Neutrophil (primary cell): ENCODE data around the gene SPDYE17.
"Not testable (repeated sequence)": the region's sequence is repeated elsewhere in the genome, so short reads cannot be mapped to it uniquely, and the experiment has no call there.

Experiments used
- H3K27ac ChIP-seq: fragments of 200-600 bp; sonication (generic); 2 replicates; pipeline ENCODE4 v1.5.1; 2016; ENCODE audit warnings: mild to moderate bottlenecking, moderate library complexity
- H3K27me3 ChIP-seq: fragments of 200-600 bp; sonication (generic); 2 replicates; pipeline ENCODE4 v1.6.0; 2016; ENCODE audit warnings: mild to moderate bottlenecking
- H3K36me3 ChIP-seq: fragments of 200-600 bp; sonication (generic); 2 replicates; pipeline ENCODE4 v1.5.1; 2017
- H3K4me1 ChIP-seq, 2 experiments: fragments of 200-600 bp in 1 of 2; sonication (generic) in 1 of 2; 1 replicate in 1 of 2; 2 replicates in 1 of 2; pipeline versions ENCODE4 v1.5.1 to v1.6.1; 2013 to 2016; ENCODE audit warnings: low read depth in 1 of 2, low read length in 1 of 2, mild to moderate bottlenecking in 1 of 2, moderate library complexity in 1 of 2; ENCODE audit not compliant: control insufficient read depth in 1 of 2, insufficient read depth in 1 of 2
- H3K4me3 ChIP-seq, 2 experiments: fragments of 200-600 bp in 1 of 2; sonication (generic) in 1 of 2; 1 replicate in 1 of 2; 2 replicates in 1 of 2; pipeline ENCODE4 v1.5.1; 2013 to 2016; ENCODE audit warnings: low read depth in 1 of 2, low read length in 1 of 2, mild to moderate bottlenecking in 1 of 2, moderate library complexity in 1 of 2
- H3K9me3 ChIP-seq: fragments of 200-600 bp; sonication (generic); 2 replicates; pipeline ENCODE4 v1.5.1; 2016
- CTCF ChIP-seq: fragments of 200-600 bp; sonication (generic); IDR thresholded peaks from 2 replicates; pipeline ENCODE4 v1.5.1; 2016; ENCODE audit warnings: antibody characterized with exemption

SPDYE17 gene

GRCh38 chr7:77006127-77007110 is 25.7 kb downstream of the SPDYE17 start:
- H3K4me3 ChIP-seq, H3K9me3 ChIP-seq, H3K27me3 ChIP-seq, H3K27ac ChIP-seq, H3K4me1 ChIP-seq: not testable (repeated sequence)
- peaks cover 23% of the 10 kb centered on the region for H3K36me3 ChIP-seq

GRCh38 chr7:77005461-77006057 is 26.6 kb downstream of the SPDYE17 start:
- H3K4me3 ChIP-seq, H3K27me3 ChIP-seq, H3K4me1 ChIP-seq, H3K27ac ChIP-seq, H3K9me3 ChIP-seq: not testable (repeated sequence)
- peaks cover 23% of the 10 kb centered on the region for H3K36me3 ChIP-seq

GRCh38 chr7:77004151-77004550 is 28.0 kb downstream of the SPDYE17 start:
- not testable (repeated sequence) for H3K4me1 ChIP-seq, H3K27me3 ChIP-seq, H3K27ac ChIP-seq, H3K4me3 ChIP-seq, H3K9me3 ChIP-seq
- H3K36me3 ChIP-seq = peaks cover 23% of the 10 kb centered on the region

- H3K4me3 ChIP-seq, H3K27me3 ChIP-seq, H3K9me3 ChIP-seq, H3K4me1 ChIP-seq, H3K27ac ChIP-seq: not testable (repeated sequence)
- H3K36me3 ChIP-seq = peaks cover 23% of the 10 kb centered on the region
Measured at GRCh38 chr7:77003241-77003640, 28.9 kb downstream of the SPDYE17 start.

- H3K4me1 ChIP-seq, H3K4me3 ChIP-seq, H3K9me3 ChIP-seq: not testable (repeated sequence)
Measured at GRCh38 chr7:77002678-77003233, 29.4 kb downstream of the SPDYE17 start.

GRCh38 chr7:77002104-77002503 is 30.1 kb downstream of the SPDYE17 start:
- H3K27me3 ChIP-seq, H3K27ac ChIP-seq, H3K4me1 ChIP-seq, H3K9me3 ChIP-seq, H3K4me3 ChIP-seq: not testable (repeated sequence)
- peaks cover 23% of the 10 kb centered on the region for H3K36me3 ChIP-seq

More at GRCh38 chr7:77002678-77003233, 29.4 kb downstream of the SPDYE17 start:
- not testable (repeated sequence) for H3K27me3 ChIP-seq, H3K27ac ChIP-seq
- peaks cover 23% of the 10 kb centered on the region for H3K36me3 ChIP-seq

GRCh38 chr7:76999474-77000107 is 32.6 kb downstream of the SPDYE17 start:
- H3K27me3 ChIP-seq, H3K9me3 ChIP-seq, H3K4me3 ChIP-seq, H3K4me1 ChIP-seq, H3K27ac ChIP-seq: not testable (repeated sequence)
- peaks cover 17% of the 10 kb centered on the region for H3K36me3 ChIP-seq

GRCh38 chr7:76998764-76999450 is 33.3 kb downstream of the SPDYE17 start:
- H3K27ac ChIP-seq, H3K4me1 ChIP-seq, H3K27me3 ChIP-seq: not testable (repeated sequence)

GRCh38 chr7:76998285-76998589 is 33.9 kb downstream of the SPDYE17 start:
- Histone ChIP-seq H3K27ac (no peak overlapping the region), H3K27me3 (no peaks in the 10 kb centered on the region), H3K36me3 (peaks cover 22% of the 10 kb centered on the region), H3K4me3 (no peak overlapping the region), H3K4me1 (no peaks in the 10 kb centered on the region), H3K9me3 (no peaks in the 10 kb centered on the region)
- no peak for TF ChIP-seq CTCF

More at GRCh38 chr7:76998764-76999450, 33.3 kb downstream of the SPDYE17 start:
- H3K36me3 ChIP-seq = peaks cover 22% of the 10 kb centered on the region
- not testable (repeated sequence) for H3K9me3 ChIP-seq, H3K4me3 ChIP-seq
